K562 (cell line): Measurements from ENCODE around the gene ADCY9. TPM values are rescaled to one million over a fixed set of nuclear protein-coding genes. Genes with fewer than 3 reads are reported as not detected.

ENCODE experiments used
- CTBP1 ChIP-seq: fragments of 450-650 bp; IDR thresholded peaks from 2 replicates; pipeline ENCODE4 v1.6.1; 2016; ENCODE audit warnings: borderline replicate concordance
- E2F6 ChIP-seq, 2 experiments: IDR thresholded peaks; 2 replicates each; pipeline ENCODE4 v1.6.1; 2011; ENCODE audit warnings: borderline replicate concordance in 1 of 2, control low read depth in 1 of 2, low read depth in 1 of 2, low read length in 1 of 2, mild to moderate bottlenecking in 1 of 2, mixed read lengths in 1 of 2, moderate library complexity in 1 of 2; ENCODE audit not compliant: insufficient read depth in 1 of 2, insufficient read length in 1 of 2, poor library complexity in 1 of 2, severe bottlenecking in 1 of 2; ENCODE audit errors: extremely low read depth in 1 of 2
- EHMT2 ChIP-seq: fragments of 450-650 bp; IDR thresholded peaks from 2 replicates; pipeline ENCODE4 v1.6.1; 2018; ENCODE audit warnings: antibody characterized with exemption
- HOMEZ ChIP-seq: fragments of 250-450 bp; sonication (Bioruptor Pico); IDR thresholded peaks from 2 replicates; pipeline ENCODE4 v1.4.0; 2020; ENCODE audit warnings: mild to moderate bottlenecking, moderate library complexity
- HOXB6 ChIP-seq: fragments of 250-450 bp; sonication (Bioruptor Pico); IDR thresholded peaks from 2 replicates; pipeline ENCODE4 v1.5.1; 2022; ENCODE audit warnings: mild to moderate bottlenecking, borderline replicate concordance
- KDM2B ChIP-seq: fragments of 250-450 bp; sonication (Bioruptor Pico); IDR thresholded peaks from 2 replicates; pipeline ENCODE4 v1.8.0; 2021; ENCODE audit warnings: mild to moderate bottlenecking, moderate library complexity
- NR2F6 ChIP-seq: fragments of 450-650 bp; formaldehyde crosslinking; IDR thresholded peaks from 2 replicates; pipeline ENCODE4 v1.4.0; 2020; ENCODE audit warnings: mild to moderate bottlenecking
- REST ChIP-seq, 2 experiments: fragments of 450-650 bp; formaldehyde crosslinking in 1 of 2; IDR thresholded peaks; 2 replicates each; pipeline versions ENCODE4 v1.4.0 to v1.6.1; 2014 to 2020; ENCODE audit warnings: mild to moderate bottlenecking in 2 of 2, borderline replicate concordance in 1 of 2, low read depth in 1 of 2
- TSC22D4 ChIP-seq: fragments of 450-650 bp; IDR thresholded peaks from 2 replicates; pipeline ENCODE4 v1.6.1; 2016; ENCODE audit warnings: missing genetic modification characterization, missing biosample characterization, control low read depth
- ZNF561 ChIP-seq: fragments of 450-650 bp; formaldehyde crosslinking; conservative IDR thresholded peaks from 2 replicates; pipeline ENCODE4 v1.4.0; 2020; ENCODE audit warnings: mild to moderate bottlenecking, moderate library complexity
- ZNF644 ChIP-seq: fragments of 200-800 bp; sonication (Bioruptor generic); IDR thresholded peaks from 2 replicates; pipeline ENCODE4 v1.6.1; 2016; ENCODE audit warnings: low read depth, missing genetic modification characterization, missing compliant biosample characterization
- polyA plus RNA-seq, 8 experiments: library from polyadenylated mRNA; depleted of rRNA in 4 of 8; stranded (reverse) in 5 of 8; unstranded in 3 of 8; fragments of >200 nt; fragmentation: Nextera tagmentation in 2 of 8; fragmentation: Illumina TruSeq in 1 of 8; extraction: Ambion mirVana in 2 of 8; extraction: Trizol in 1 of 8; gene quantifications; 2 replicates each; pipeline versions ENCODE4 v1.2.1 to v1.2.3, GENCODE V29; 2011 to 2014; ENCODE audit warnings: inconsistent platforms in 1 of 8, missing spikeins in 1 of 8
- total RNA-seq, 7 experiments: library from RNA; depleted of rRNA in 6 of 7; stranded (reverse); fragments of >200 nt in 6 of 7; fragmentation: Illumina TruSeq in 2 of 7; extraction: Trizol in 2 of 7; gene quantifications; 2 replicates each; pipeline versions ENCODE4 v1.2.1 to v1.2.3, GENCODE V29; 2011 to 2021; ENCODE audit warnings: low replicate concordance in 1 of 7
- TF ChIP-seq, protein P1 (sequence below): fragments of 250-450 bp; sonication (Bioruptor Pico); IDR thresholded peaks from 2 replicates; pipeline ENCODE4 v1.4.0; 2020; ENCODE audit warnings: mild to moderate bottlenecking

The ADCY9 gene
- total and polyA plus RNA-seq, 9 of the 15 experiments (the other 6 are each of a cell fraction or from before 2014, with no cell fraction given): 0.03 to 0.29 (median 0.17) TPM

DNA sequence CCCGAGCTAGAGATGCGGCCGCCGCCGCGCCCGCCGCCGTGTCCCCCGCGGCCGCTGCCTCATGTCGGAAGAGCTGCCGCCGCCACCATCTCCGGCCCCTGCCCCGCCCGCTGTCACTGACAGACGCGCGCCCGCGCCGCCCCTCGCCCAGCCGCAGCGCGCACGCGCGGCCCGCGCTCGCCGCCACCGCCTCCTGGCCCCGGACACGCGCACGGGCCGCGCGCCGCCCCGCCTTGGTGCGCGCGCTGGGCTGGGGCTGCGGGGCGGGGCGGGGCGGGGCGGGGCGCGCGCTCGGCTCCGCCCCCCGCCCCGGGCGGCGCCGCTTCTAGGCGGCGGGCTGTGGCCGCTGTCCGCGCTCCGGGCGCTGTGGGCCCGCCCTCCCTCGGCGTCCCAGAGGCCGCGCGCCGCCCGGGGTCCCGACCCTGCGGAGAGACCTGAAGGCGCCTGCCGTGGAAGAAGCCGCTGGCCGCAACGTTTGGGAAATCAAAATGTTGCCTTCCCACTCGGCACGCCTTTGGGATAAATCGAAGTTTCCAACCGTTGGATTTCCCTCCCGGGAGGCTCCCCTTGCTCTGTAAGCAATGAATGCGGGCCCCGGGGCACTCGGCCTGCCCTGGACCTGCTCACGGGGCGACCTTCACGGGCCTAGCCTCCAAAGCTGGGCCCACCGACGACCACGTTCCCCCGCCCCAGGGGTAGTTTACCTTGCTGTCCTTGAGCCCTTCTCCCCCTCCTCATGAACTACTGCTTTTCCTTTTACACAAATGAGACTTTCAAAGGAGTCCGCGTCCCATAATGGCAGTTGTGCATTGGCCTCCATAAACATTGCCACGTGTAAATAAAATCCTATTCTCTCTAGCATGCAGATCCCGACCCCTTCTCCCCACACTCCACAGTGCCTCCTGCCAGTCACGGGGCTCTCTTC lies at the start of gene ADCY9 (continued):
- TF ChIP-seq REST (IDR thresholded peaks at IDR 0.05; ENCODE audit: borderline replicate concordance) (peak; percentile 32; the same call in 1 of the 2 replicates), REST (CRISPR knock-in tag; IDR thresholded peaks at IDR 0.05; ENCODE audit: low read depth) (0 out of 2 replicates have a peak, but pooled peaks have one; percentile 28), EHMT2 (no peak), ZNF561 (CRISPR knock-in tag) (no peak), E2F6 (IDR thresholded peaks at IDR 0.05; ENCODE audit: borderline replicate concordance in 1 of 2, extremely low read depth in 1 of 2, insufficient read depth in 1 of 2, insufficient read length in 1 of 2, low read depth in 1 of 2, low read length in 1 of 2, poor library complexity in 1 of 2, severe bottlenecking in 1 of 2) (peak in 1 of 2 experiments; percentile 75), NR2F6 (CRISPR knock-in tag) (no peak), CTBP1 (peak; percentile 61), HOMEZ (CRISPR knock-in tag) (no peak), TSC22D4 (no peak), HOXB6 (no peak), ZNF644 (tag) (0 out of 2 replicates have a peak, but pooled peaks have one; percentile 71), KDM2B (CRISPR knock-in tag) (0 out of 2 replicates have a peak, but pooled peaks have one; percentile 77)
- TF ChIP-seq, protein P1, sequence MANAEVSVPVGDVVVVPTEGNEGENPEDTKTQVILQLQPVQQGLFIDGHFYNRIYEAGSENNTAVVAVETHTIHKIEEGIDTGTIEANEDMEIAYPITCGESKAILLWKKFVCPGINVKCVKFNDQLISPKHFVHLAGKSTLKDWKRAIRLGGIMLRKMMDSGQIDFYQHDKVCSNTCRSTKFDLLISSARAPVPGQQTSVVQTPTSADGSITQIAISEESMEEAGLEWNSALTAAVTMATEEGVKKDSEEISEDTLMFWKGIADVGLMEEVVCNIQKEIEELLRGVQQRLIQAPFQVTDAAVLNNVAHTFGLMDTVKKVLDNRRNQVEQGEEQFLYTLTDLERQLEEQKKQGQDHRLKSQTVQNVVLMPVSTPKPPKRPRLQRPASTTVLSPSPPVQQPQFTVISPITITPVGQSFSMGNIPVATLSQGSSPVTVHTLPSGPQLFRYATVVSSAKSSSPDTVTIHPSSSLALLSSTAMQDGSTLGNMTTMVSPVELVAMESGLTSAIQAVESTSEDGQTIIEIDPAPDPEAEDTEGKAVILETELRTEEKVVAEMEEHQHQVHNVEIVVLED (CRISPR knock-in tag): no peak
